Measurements from ENCODE around the gene DDX31. TPM values are rescaled to one million over a fixed set of nuclear protein-coding genes. Genes with fewer than 3 reads are reported as not detected.
"Not testable (repeated sequence)": the region's sequence is repeated elsewhere in the genome, so short reads cannot be mapped to it uniquely, and the experiment has no call there.

The DDX31 gene
- total RNA-seq, 4 donors from 2014 or later = 33.4 to 44.1 (median 36.0) TPM

DNA sequence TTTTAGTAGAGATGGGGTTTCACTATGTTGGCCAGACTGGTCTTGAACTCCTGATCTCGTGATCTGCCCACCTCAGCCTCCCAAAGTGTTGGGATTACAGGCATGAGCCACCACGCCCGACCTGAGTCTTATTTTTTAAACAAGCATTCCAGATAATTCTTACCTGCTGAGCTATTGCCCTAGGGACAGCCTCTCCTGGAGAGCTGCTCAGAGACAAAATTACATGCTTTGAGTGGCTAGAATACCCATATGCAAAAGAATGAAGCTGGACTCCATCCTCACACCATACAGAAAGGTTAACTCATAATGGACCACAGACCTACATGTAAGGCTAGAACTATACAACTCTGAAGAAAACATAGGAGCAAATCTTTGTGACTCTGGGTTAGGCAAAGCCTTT, 42.1 kb upstream of the DDX31 start:
- Histone ChIP-seq H3K36me3 (no peaks in the 10 kb centered on the region), H3K9me3 (no peaks in the 10 kb centered on the region), H3K4me3 (replicated peaks in 1 of 3) (no peak overlapping the region), H3K27me3 (no peaks in the 10 kb centered on the region), H3K27ac (no peak overlapping the region), H3K4me1 (no peaks in the 10 kb centered on the region)
- DNase-seq = no peak
- WGBS, 2 donors = 93 to 95% methylated on average over 3 of the region's 3 CpGs
- intact Hi-C loops (cut with DNase I) = no loop called here
- no peak for TF ChIP-seq POLR2A (IDR thresholded peaks at IDR 0.05)
- TF ChIP-seq, protein P1, sequence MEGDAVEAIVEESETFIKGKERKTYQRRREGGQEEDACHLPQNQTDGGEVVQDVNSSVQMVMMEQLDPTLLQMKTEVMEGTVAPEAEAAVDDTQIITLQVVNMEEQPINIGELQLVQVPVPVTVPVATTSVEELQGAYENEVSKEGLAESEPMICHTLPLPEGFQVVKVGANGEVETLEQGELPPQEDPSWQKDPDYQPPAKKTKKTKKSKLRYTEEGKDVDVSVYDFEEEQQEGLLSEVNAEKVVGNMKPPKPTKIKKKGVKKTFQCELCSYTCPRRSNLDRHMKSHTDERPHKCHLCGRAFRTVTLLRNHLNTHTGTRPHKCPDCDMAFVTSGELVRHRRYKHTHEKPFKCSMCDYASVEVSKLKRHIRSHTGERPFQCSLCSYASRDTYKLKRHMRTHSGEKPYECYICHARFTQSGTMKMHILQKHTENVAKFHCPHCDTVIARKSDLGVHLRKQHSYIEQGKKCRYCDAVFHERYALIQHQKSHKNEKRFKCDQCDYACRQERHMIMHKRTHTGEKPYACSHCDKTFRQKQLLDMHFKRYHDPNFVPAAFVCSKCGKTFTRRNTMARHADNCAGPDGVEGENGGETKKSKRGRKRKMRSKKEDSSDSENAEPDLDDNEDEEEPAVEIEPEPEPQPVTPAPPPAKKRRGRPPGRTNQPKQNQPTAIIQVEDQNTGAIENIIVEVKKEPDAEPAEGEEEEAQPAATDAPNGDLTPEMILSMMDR (IDR thresholded peaks at IDR 0.05) = no peak

DNA sequence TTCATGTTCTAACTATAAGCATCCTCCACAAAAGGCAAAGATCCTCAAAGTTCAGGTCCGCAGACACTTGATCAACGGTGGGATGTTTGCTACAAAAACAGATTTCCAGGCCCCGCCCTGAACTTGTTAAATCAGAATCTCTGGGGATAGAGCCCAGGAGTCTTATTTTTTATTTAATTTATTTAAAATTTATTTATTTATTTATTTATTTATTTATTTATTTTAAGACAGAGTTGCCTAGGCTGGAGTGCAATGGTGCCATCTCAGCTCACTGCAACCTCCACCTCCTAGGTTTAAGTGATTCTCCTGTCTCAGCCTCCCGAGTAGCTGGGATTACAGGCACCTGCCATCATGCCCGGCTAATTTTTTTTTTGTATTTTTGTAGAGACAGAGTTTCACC, 41.4 kb upstream of the DDX31 start:
- H3K4me3 ChIP-seq (replicated peaks in 1 of 3); DNase-seq; H3K27me3 ChIP-seq; H3K27ac ChIP-seq; H3K36me3 ChIP-seq; H3K9me3 ChIP-seq; intact Hi-C loops (cut with DNase I); H3K4me1 ChIP-seq: not testable (repeated sequence)
- 93% methylated on average over 5 of the region's 5 CpGs for WGBS, 2 donors

DNA sequence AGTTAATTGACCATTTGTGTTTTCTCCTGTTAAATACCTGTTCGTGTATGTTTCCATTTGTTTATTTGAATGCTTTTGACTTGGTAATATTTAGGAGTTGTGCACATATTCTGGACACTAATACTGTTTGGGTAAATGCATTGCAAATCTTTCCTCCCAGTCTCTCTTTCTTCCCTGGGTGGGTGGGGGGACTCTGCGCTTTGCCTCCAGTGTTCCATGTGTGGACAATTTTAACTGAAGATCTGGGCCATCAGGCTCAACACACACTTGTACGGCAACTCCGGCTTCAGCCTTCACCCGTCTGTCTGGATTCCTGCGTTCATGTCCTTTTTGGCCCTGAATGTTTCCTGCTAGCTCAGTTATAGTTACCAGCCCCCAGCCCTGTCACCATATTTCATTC, 40.5 kb upstream of the DDX31 start:
- no peak for TF ChIP-seq POLR2A (IDR thresholded peaks at IDR 0.05)
- TF ChIP-seq, protein P1 (IDR thresholded peaks at IDR 0.05) = no peak
- WGBS, 2 donors = 82 to 83% methylated on average over 6 of the region's 6 CpGs
- Histone ChIP-seq H3K36me3 (no peaks in the 10 kb centered on the region), H3K4me3 (replicated peaks in 1 of 3) (no peak overlapping the region), H3K4me1 (no peaks in the 10 kb centered on the region), H3K9me3 (no peaks in the 10 kb centered on the region), H3K27ac (no peak overlapping the region), H3K27me3 (no peaks in the 10 kb centered on the region)
- DNase-seq = no peak
- intact Hi-C loops (cut with DNase I) = no loop called here

DNA sequence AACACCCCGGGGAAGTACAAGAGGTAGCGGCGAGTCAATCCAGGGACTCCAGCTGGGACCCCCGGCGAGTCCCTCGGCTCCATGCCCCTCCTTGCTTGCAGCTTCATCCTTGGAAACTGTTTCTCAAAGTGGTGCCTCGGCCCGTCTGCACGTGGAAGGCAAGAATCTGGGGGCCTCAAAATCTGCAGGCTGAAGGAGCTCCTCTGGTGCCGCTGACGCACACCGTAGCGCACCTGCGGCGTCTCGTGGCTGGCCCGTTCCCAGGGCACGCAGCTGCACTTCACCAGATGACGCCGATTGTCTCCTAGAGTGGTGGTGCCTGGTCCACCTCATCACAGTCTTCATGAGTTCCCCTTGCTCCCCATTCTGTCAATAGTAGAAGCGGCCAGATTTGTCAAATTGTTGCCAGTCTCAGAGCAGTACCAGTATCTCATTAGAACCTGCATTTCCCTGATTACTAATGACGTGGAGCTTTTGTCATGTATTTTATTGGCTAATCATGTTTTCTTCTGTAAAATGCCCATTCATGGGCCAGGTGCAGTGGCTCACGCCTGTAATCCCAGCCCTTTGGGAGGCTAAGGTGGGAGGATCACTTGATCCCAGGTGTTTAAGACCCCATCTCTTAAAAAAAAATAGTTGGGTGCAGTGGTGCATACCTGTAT, 39.1 kb upstream of the DDX31 start:
- Histone ChIP-seq H3K27ac (no peak overlapping the region), H3K4me1 (no peaks in the 10 kb centered on the region), H3K36me3 (no peaks in the 10 kb centered on the region), H3K9me3 (no peaks in the 10 kb centered on the region), H3K4me3 (replicated peaks in 1 of 3) (no peak overlapping the region), H3K27me3 (no peaks in the 10 kb centered on the region)
- intact Hi-C loops (cut with DNase I) = no loop called here
- no peak for DNase-seq
- TF ChIP-seq, protein P1 (IDR thresholded peaks at IDR 0.05) = no peak
- no peak for TF ChIP-seq POLR2A (IDR thresholded peaks at IDR 0.05)
- 86% methylated on average over 23 of the region's 23 CpGs for WGBS, 2 donors

DNA sequence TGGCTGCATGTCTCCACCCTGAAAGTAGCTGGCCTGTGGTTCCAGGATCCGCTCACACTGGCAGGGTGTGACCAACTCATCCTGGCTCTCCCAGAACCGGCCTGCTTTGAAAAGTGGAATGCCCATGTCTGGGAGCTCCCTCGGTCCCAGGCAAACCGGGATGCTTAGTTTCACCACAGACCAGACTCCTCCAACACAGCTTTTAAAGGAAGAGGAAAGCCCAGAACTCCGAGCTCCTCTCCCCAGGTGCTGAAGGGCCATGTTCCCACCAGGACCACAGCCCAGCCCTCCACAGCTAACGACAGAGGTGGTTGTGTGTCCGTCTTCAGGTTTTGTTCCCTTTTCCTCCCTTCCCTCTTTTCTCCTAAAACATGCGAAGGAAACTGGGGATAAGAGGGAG, 38.5 kb upstream of the DDX31 start:
- 85 to 86% methylated on average over 8 of the region's 8 CpGs for WGBS, 2 donors
- intact Hi-C loops (cut with DNase I) = no loop called here
- Histone ChIP-seq H3K9me3 (no peaks in the 10 kb centered on the region), H3K4me1 (no peaks in the 10 kb centered on the region), H3K4me3 (replicated peaks in 1 of 3) (no peak overlapping the region), H3K36me3 (no peaks in the 10 kb centered on the region), H3K27me3 (no peaks in the 10 kb centered on the region), H3K27ac (no peak overlapping the region)
- TF ChIP-seq POLR2A (IDR thresholded peaks at IDR 0.05) = no peak
- TF ChIP-seq, protein P1 (IDR thresholded peaks at IDR 0.05) = no peak
- no peak for DNase-seq

All from thyroid gland (tissue), 4 donors.